MM.1S (cell line): Measurements from ENCODE around the gene PARD3.
"Not testable (repeated sequence)": the region's sequence is repeated elsewhere in the genome, so short reads cannot be mapped to it uniquely, and the experiment has no call there.

ENCODE experiments used
- DNase-seq: peaks from one replicate; pipeline ENCODE4 v3.0.0-alpha.2; 2015
- H2AFZ ChIP-seq: fragments of 300-600 bp; sonication (generic); 2 replicates; pipeline ENCODE4 v1.6.0; 2016; ENCODE audit warnings: antibody characterized with exemption, low read length
- H3F3A ChIP-seq: fragments of 300-600 bp; sonication (generic); 2 replicates; pipeline ENCODE4 v1.6.1; 2016; ENCODE audit warnings: mild to moderate bottlenecking, antibody characterized with exemption, low read length, moderate library complexity, mixed read lengths; ENCODE audit not compliant: insufficient read depth
- H3K27ac ChIP-seq: fragments of 300-600 bp; sonication (generic); 2 replicates; pipeline ENCODE4 v1.5.1; 2016; ENCODE audit warnings: mild to moderate bottlenecking, low read length
- H3K27me3 ChIP-seq: fragments of 300-600 bp; sonication (generic); replicated peaks from 2 replicates; pipeline ENCODE4 v1.6.0; 2016; ENCODE audit warnings: low read length; ENCODE audit not compliant: insufficient read depth
- H3K36me3 ChIP-seq: fragments of 300-600 bp; sonication (generic); replicated peaks from 2 replicates; pipeline ENCODE4 v1.6.1; 2016; ENCODE audit warnings: mild to moderate bottlenecking, low read length, mixed read lengths; ENCODE audit not compliant: insufficient read depth
- H3K4me1 ChIP-seq: fragments of 300-600 bp; sonication (generic); 2 replicates; pipeline ENCODE4 v1.6.1; 2016; ENCODE audit warnings: low read length, mixed read lengths
- H3K4me2 ChIP-seq: fragments of 300-600 bp; sonication (generic); 2 replicates; pipeline ENCODE4 v1.6.0; 2016; ENCODE audit warnings: low read depth, low read length
- H3K4me3 ChIP-seq: fragments of 300-600 bp; sonication (generic); 2 replicates; pipeline ENCODE4 v1.5.1; 2016; ENCODE audit warnings: low read length, mixed read lengths
- H3K79me2 ChIP-seq: fragments of 300-600 bp; sonication (generic); 2 replicates; pipeline ENCODE4 v1.6.1; 2016; ENCODE audit warnings: mixed run types, low read length, mixed read lengths
- H3K9ac ChIP-seq: fragments of 300-600 bp; sonication (generic); 2 replicates; pipeline ENCODE4 v1.6.1; 2016; ENCODE audit warnings: low read length, mixed read lengths
- H3K9me2 ChIP-seq: fragments of 300-600 bp; sonication (generic); replicated peaks from 2 replicates; pipeline ENCODE4 v1.6.1; 2016; ENCODE audit warnings: mild to moderate bottlenecking, low read length, mixed read lengths; ENCODE audit not compliant: insufficient read depth
- H3K9me3 ChIP-seq: fragments of 300-600 bp; sonication (generic); replicated peaks from 2 replicates; pipeline ENCODE4 v1.6.1; 2016; ENCODE audit warnings: mild to moderate bottlenecking, low read length, mixed read lengths; ENCODE audit not compliant: insufficient read depth
- H4K20me1 ChIP-seq: fragments of 300-600 bp; sonication (generic); 2 replicates; pipeline ENCODE4 v1.6.1; 2016; ENCODE audit warnings: mild to moderate bottlenecking, low read length, moderate library complexity, mixed read lengths; ENCODE audit not compliant: insufficient read depth
- EZH2 ChIP-seq: fragments of 300-600 bp; sonication (generic); optimal IDR thresholded peaks from 2 replicates; pipeline ENCODE3; 2017; ENCODE audit warnings: low read depth, mild to moderate bottlenecking, antibody characterized with exemption, low read length, mixed read lengths
- EZH2phosphoT487 ChIP-seq: fragments of 300-600 bp; sonication (generic); IDR thresholded peaks from 2 replicates; pipeline ENCODE4 v1.6.1; 2018; ENCODE audit warnings: antibody characterized with exemption, low read length
- TF ChIP-seq, protein P1 (sequence below): fragments of 300-600 bp; sonication (generic); IDR thresholded peaks from 2 replicates; pipeline ENCODE4 v1.5.1; 2016; ENCODE audit warnings: antibody characterized with exemption, low read length, mixed read lengths

The PARD3 gene

DNA sequence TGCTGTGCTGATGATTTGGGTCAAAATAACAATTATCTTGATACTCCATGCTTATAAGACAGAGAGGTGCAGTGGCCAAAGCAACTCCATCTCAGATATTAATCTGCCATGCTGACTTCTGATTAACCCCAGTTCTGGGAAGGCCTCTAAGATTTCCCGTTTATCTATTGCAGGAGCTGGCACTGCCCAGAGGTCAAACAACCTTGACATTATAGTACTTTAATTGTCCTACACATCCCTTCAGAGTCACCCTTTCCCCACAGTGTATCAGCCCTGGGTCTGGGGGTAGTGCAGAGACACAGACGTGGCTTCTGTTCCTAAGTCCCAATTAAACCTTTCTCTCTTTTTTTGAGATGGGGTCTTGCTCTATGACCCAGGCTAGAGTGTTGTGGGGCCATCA is 63.8 kb downstream of the PARD3 start:
- no peak for DNase-seq
- no peak overlapping the region for H3K9ac ChIP-seq
- no peak overlapping the region for H3K4me3 ChIP-seq
- H3K79me2 ChIP-seq, result peaks cover 94% of the 10 kb centered on the region
- H3K4me1 ChIP-seq, result peaks cover 22% of the 10 kb centered on the region
- H3K36me3 ChIP-seq, result no peaks in the 10 kb centered on the region
- H3K27me3 ChIP-seq, result no peaks in the 10 kb centered on the region
- H4K20me1 ChIP-seq, result peaks cover 6% of the 10 kb centered on the region; the same call in 1 of the 2 replicates
- no peaks in the 10 kb centered on the region for H3K9me2 ChIP-seq
- no peak overlapping the region for H3K4me2 ChIP-seq
- TF ChIP-seq, protein P1, sequence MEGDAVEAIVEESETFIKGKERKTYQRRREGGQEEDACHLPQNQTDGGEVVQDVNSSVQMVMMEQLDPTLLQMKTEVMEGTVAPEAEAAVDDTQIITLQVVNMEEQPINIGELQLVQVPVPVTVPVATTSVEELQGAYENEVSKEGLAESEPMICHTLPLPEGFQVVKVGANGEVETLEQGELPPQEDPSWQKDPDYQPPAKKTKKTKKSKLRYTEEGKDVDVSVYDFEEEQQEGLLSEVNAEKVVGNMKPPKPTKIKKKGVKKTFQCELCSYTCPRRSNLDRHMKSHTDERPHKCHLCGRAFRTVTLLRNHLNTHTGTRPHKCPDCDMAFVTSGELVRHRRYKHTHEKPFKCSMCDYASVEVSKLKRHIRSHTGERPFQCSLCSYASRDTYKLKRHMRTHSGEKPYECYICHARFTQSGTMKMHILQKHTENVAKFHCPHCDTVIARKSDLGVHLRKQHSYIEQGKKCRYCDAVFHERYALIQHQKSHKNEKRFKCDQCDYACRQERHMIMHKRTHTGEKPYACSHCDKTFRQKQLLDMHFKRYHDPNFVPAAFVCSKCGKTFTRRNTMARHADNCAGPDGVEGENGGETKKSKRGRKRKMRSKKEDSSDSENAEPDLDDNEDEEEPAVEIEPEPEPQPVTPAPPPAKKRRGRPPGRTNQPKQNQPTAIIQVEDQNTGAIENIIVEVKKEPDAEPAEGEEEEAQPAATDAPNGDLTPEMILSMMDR, result no peak
- TF ChIP-seq EZH2phosphoT487 (no peak), EZH2 (no peak)
- no peak overlapping the region for H3K27ac ChIP-seq
- no peaks in the 10 kb centered on the region for H3K9me3 ChIP-seq
- H3F3A ChIP-seq, result no peaks in the 10 kb centered on the region
- H2AFZ ChIP-seq, result no peak overlapping the region

DNA sequence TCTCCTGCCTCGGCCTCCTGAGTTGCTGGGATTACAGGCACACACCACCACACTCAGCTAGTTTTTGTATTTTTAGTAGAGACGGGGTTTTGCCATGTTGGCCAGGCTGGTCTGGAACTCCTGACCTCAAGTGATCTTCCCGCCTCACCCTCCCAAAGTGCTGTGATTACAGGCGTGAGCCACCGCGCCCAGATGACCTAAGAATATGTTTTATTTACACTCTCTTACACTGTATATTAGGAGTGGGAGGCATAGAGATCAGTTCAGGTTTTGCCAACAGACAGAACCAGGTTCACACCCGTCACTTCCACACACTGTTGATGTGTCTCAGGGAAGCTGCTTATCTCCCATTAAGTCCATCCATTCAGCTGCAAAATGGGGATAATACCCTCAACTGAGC is 64.3 kb downstream of the PARD3 start:
- H3K4me3 ChIP-seq, H3K9me2 ChIP-seq, H2AFZ ChIP-seq, H3F3A ChIP-seq, DNase-seq, H3K36me3 ChIP-seq, H3K9me3 ChIP-seq, H4K20me1 ChIP-seq, H3K27ac ChIP-seq, H3K9ac ChIP-seq, H3K27me3 ChIP-seq, H3K4me2 ChIP-seq: not testable (repeated sequence)
- Histone ChIP-seq H3K79me2 (peaks cover 96% of the 10 kb centered on the region), H3K4me1 (peaks cover 22% of the 10 kb centered on the region)

GRCh38 chr10:34748767-34749166 is 66.3 kb downstream of the PARD3 start:
- Histone ChIP-seq H3K9me3 (no peaks in the 10 kb centered on the region), H2AFZ (no peak overlapping the region), H3K27ac (no peak overlapping the region), H4K20me1 (peaks cover 11% of the 10 kb centered on the region; the same call in 1 of the 2 replicates), H3K36me3 (no peaks in the 10 kb centered on the region), H3K4me2 (no peak overlapping the region), H3K27me3 (no peaks in the 10 kb centered on the region), H3K9me2 (no peaks in the 10 kb centered on the region), H3K9ac (no peak overlapping the region), H3K79me2 (peaks cover 97% of the 10 kb centered on the region), H3K4me1 (peaks cover 14% of the 10 kb centered on the region), H3K4me3 (no peak overlapping the region), H3F3A (no peaks in the 10 kb centered on the region)
- no peak for DNase-seq
- TF ChIP-seq EZH2phosphoT487 (no peak), EZH2 (no peak)
- TF ChIP-seq, protein P1, result no peak

DNA sequence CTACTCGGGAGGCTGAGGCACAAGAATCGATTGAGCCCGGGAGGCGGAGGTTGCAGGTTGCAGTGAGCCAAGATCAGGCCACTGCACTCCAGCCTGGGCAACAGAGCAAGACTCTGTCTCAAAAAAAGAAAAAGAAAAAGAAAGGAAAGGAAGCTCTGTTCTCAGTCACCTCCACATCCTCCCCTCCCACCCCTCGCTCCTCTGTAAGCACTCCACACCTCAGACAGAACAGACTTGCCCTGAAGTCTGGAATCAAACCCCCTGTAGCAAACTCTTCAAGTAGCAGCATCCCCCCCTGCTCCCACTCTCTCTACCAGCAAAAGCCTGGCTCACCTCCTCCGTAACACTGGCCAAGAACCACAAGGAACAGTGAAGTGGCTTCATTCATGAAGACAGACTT is 66.7 kb downstream of the PARD3 start:
- no peaks in the 10 kb centered on the region for H3K27me3 ChIP-seq
- no peak overlapping the region for H3K4me2 ChIP-seq
- H3K9me2 ChIP-seq, result no peaks in the 10 kb centered on the region
- H4K20me1 ChIP-seq, result peaks cover 11% of the 10 kb centered on the region
- no peak overlapping the region for H2AFZ ChIP-seq
- H3K9ac ChIP-seq, result no peak overlapping the region
- H3K9me3 ChIP-seq, result no peaks in the 10 kb centered on the region
- peaks cover 10% of the 10 kb centered on the region for H3K4me1 ChIP-seq
- no peak overlapping the region for H3K4me3 ChIP-seq
- no peaks in the 10 kb centered on the region for H3K36me3 ChIP-seq
- H3F3A ChIP-seq, result no peaks in the 10 kb centered on the region
- peaks cover 97% of the 10 kb centered on the region for H3K79me2 ChIP-seq
- DNase-seq, result no peak
- no peak overlapping the region for H3K27ac ChIP-seq
- TF ChIP-seq, protein P1, result no peak
- TF ChIP-seq EZH2 (no peak), EZH2phosphoT487 (no peak)
